HAP-1 (cell line): ENCODE results near the gene SLC16A6.

ENCODE experiments used
- DNase-seq, 2 experiments: peaks; one replicate each; pipeline ENCODE4 v3.0.0-alpha.2; 2016 to 2020; ENCODE audit warnings: low spot score in 2 of 2
- H3K27me3 ChIP-seq: fragments of 250-450 bp; sonication (Bioruptor Pico); 2 replicates; pipeline ENCODE4 v1.5.1; 2020; ENCODE audit warnings: low read depth, mild to moderate bottlenecking, moderate library complexity
- H3K36me3 ChIP-seq: fragments of 250-450 bp; sonication (Bioruptor Pico); replicated peaks from 2 replicates; pipeline ENCODE4 v1.5.1; 2020; ENCODE audit warnings: mild to moderate bottlenecking
- H3K4me1 ChIP-seq: fragments of 250-450 bp; sonication (Bioruptor Pico); 2 replicates; pipeline ENCODE4 v1.5.1; 2020; ENCODE audit warnings: mild to moderate bottlenecking
- H3K4me3 ChIP-seq: fragments of 250-450 bp; sonication (Bioruptor Pico); 2 replicates; pipeline ENCODE4 v1.5.1; 2020; ENCODE audit warnings: mild to moderate bottlenecking, moderate library complexity
- H3K9me3 ChIP-seq: fragments of 250-450 bp; sonication (Bioruptor Pico); 2 replicates; pipeline ENCODE4 v1.5.1; 2020; ENCODE audit warnings: mild to moderate bottlenecking, moderate library complexity
- in situ Hi-C: fragments of 300-500 bp; cut with MboI; formaldehyde crosslinking; loops from 3 replicates; pipeline ENCODE4 v1.14.3; 2020; ENCODE audit warnings: low sequenced_read_pairs, inconsistent platforms, mixed read lengths

SLC16A6 gene

GRCh38 chr17:68304706-68305105 is 13.8 kb upstream of the SLC16A6 start:
- H3K36me3 ChIP-seq, result no peaks in the 10 kb centered on the region; the same call in 1 of the 2 replicates
- no peak for DNase-seq
- no peak overlapping the region for H3K4me3 ChIP-seq
- H3K4me1 ChIP-seq, result peaks cover 5% of the 10 kb centered on the region; the same call in 1 of the 2 replicates
- H3K27me3 ChIP-seq, result no peaks in the 10 kb centered on the region
- in situ Hi-C loops, result no loop called here
- no peaks in the 10 kb centered on the region for H3K9me3 ChIP-seq

- in situ Hi-C loops, result no loop called here
- H3K4me3 ChIP-seq, result no peak overlapping the region
- H3K4me1 ChIP-seq, result peaks cover 8% of the 10 kb centered on the region
- H3K36me3 ChIP-seq, result no peaks in the 10 kb centered on the region; the same call in 1 of the 2 replicates
- no peak for DNase-seq
- H3K9me3 ChIP-seq, result no peaks in the 10 kb centered on the region
- no peaks in the 10 kb centered on the region for H3K27me3 ChIP-seq
Observed at GRCh38 chr17:68302666-68303065, 11.7 kb upstream of the SLC16A6 start.

GRCh38 chr17:68302066-68302564 is 11.2 kb upstream of the SLC16A6 start:
- H3K4me3 ChIP-seq, result no peak overlapping the region
- H3K4me1 ChIP-seq, result peaks cover 8% of the 10 kb centered on the region
- H3K36me3 ChIP-seq, result no peaks in the 10 kb centered on the region; the same call in 1 of the 2 replicates
- H3K27me3 ChIP-seq, result no peaks in the 10 kb centered on the region
- in situ Hi-C loops, result no loop called here
- H3K9me3 ChIP-seq, result no peaks in the 10 kb centered on the region
- no peak for DNase-seq

GRCh38 chr17:68301438-68301959 is 10.6 kb upstream of the SLC16A6 start:
- Histone ChIP-seq H3K36me3 (no peaks in the 10 kb centered on the region), H3K4me3 (no peak overlapping the region), H3K9me3 (no peaks in the 10 kb centered on the region), H3K27me3 (no peaks in the 10 kb centered on the region), H3K4me1 (peaks cover 11% of the 10 kb centered on the region)
- no peak for DNase-seq
- in situ Hi-C loops, result no loop called here

GRCh38 chr17:68299817-68300216 is 8.9 kb upstream of the SLC16A6 start:
- no peak for DNase-seq
- H3K36me3 ChIP-seq, result no peaks in the 10 kb centered on the region
- H3K27me3 ChIP-seq, result no peaks in the 10 kb centered on the region
- H3K9me3 ChIP-seq, result no peaks in the 10 kb centered on the region
- H3K4me3 ChIP-seq, result no peak overlapping the region
- H3K4me1 ChIP-seq, result peaks cover 11% of the 10 kb centered on the region
- in situ Hi-C loops, result no loop called here

GRCh38 chr17:68298601-68299000 is 7.7 kb upstream of the SLC16A6 start:
- in situ Hi-C loops, result no loop called here
- no peaks in the 10 kb centered on the region for H3K36me3 ChIP-seq
- DNase-seq, result no peak

GRCh38 chr17:68297195-68297594 is 6.3 kb upstream of the SLC16A6 start:
- peaks cover 27% of the 10 kb centered on the region for H3K4me1 ChIP-seq
- no peak for DNase-seq
- H3K27me3 ChIP-seq, result no peaks in the 10 kb centered on the region
- no peak overlapping the region for H3K4me3 ChIP-seq
- in situ Hi-C loops, result no loop called here
- H3K36me3 ChIP-seq, result no peaks in the 10 kb centered on the region
- no peaks in the 10 kb centered on the region for H3K9me3 ChIP-seq

More at GRCh38 chr17:68298601-68299000, 7.7 kb upstream of the SLC16A6 start:
- H3K4me1 ChIP-seq, result peaks cover 18% of the 10 kb centered on the region
- H3K27me3 ChIP-seq, result no peaks in the 10 kb centered on the region
- no peak overlapping the region for H3K4me3 ChIP-seq
- H3K9me3 ChIP-seq, result no peaks in the 10 kb centered on the region

- no peaks in the 10 kb centered on the region for H3K27me3 ChIP-seq
- no peaks in the 10 kb centered on the region for H3K9me3 ChIP-seq
- in situ Hi-C loops, result no loop called here
- H3K4me3 ChIP-seq, result no peak overlapping the region
- no peaks in the 10 kb centered on the region for H3K36me3 ChIP-seq
- no peak for DNase-seq
- H3K4me1 ChIP-seq, result peaks cover 27% of the 10 kb centered on the region
Observed at GRCh38 chr17:68296217-68297191, 5.6 kb upstream of the SLC16A6 start.

GRCh38 chr17:68295086-68295485 is 4.2 kb upstream of the SLC16A6 start:
- Histone ChIP-seq H3K4me3 (no peak overlapping the region), H3K9me3 (no peaks in the 10 kb centered on the region), H3K4me1 (peaks cover 27% of the 10 kb centered on the region), H3K36me3 (no peaks in the 10 kb centered on the region), H3K27me3 (no peaks in the 10 kb centered on the region)
- in situ Hi-C loops, result no loop called here
- no peak for DNase-seq

GRCh38 chr17:68294617-68295016 is 3.7 kb upstream of the SLC16A6 start:
- Histone ChIP-seq H3K4me1 (peaks cover 32% of the 10 kb centered on the region), H3K4me3 (no peak overlapping the region), H3K36me3 (no peaks in the 10 kb centered on the region), H3K27me3 (no peaks in the 10 kb centered on the region), H3K9me3 (no peaks in the 10 kb centered on the region)
- DNase-seq, result no peak
- in situ Hi-C loops, result no loop called here

GRCh38 chr17:68294196-68294555 is 3.2 kb upstream of the SLC16A6 start:
- peaks cover 36% of the 10 kb centered on the region for H3K4me1 ChIP-seq
- peak; percentile 70 to 86 for DNase-seq

GRCh38 chr17:68293490-68294195 is 2.7 kb upstream of the SLC16A6 start:
- Histone ChIP-seq H3K4me1 (peaks cover 40% of the 10 kb centered on the region), H3K4me3 (no peak overlapping the region), H3K27me3 (no peaks in the 10 kb centered on the region), H3K9me3 (no peaks in the 10 kb centered on the region), H3K36me3 (no peaks in the 10 kb centered on the region)
- peak; percentile 22 to 52 for DNase-seq
- in situ Hi-C loops, result no loop called here

More at GRCh38 chr17:68294196-68294555, 3.2 kb upstream of the SLC16A6 start:
- Histone ChIP-seq H3K27me3 (no peaks in the 10 kb centered on the region), H3K4me3 (no peak overlapping the region), H3K9me3 (no peaks in the 10 kb centered on the region), H3K36me3 (no peaks in the 10 kb centered on the region)
- in situ Hi-C loops, result no loop called here

- no peak for DNase-seq
- peak overlapping the region; percentile 64 for H3K4me3 ChIP-seq
- in situ Hi-C loops, result no loop called here
- no peaks in the 10 kb centered on the region for H3K27me3 ChIP-seq
- H3K4me1 ChIP-seq, result peaks cover 39% of the 10 kb centered on the region
- no peaks in the 10 kb centered on the region for H3K36me3 ChIP-seq
- H3K9me3 ChIP-seq, result no peaks in the 10 kb centered on the region
Observed at GRCh38 chr17:68292689-68293040, 1.7 kb upstream of the SLC16A6 start.
